ENCODE results near the gene IKZF3.

- no peak for TF ChIP-seq POLR2A (IDR thresholded peaks at IDR 0.05; ENCODE audit: low read depth, low read length)
- no peak for TF ChIP-seq POLR2AphosphoS5 (IDR thresholded peaks at IDR 0.05; ENCODE audit: low read depth, low read length)
These were observed 106.9 kb downstream of the IKZF3 start for GRCh38 chr17:39757176-39757662.

Data from GM12891 (cell line).